CD4-positive, alpha-beta memory T cell (primary cell): ENCODE data around the gene BPIFB3. TPM values are rescaled to one million over a fixed set of nuclear protein-coding genes. Genes with fewer than 3 reads are reported as not detected.
A peak's percentile ranks its signal among the peaks of the same experiment; 100 is the strongest.

ENCODE experiments used
- CTCF ChIA-PET: fragments of 350-600 bp; sonication (Branson Sonifier 250); formaldehyde crosslinking; loops from one replicate; lab custom pipeline; 2021; ENCODE audit warnings: inconsistent platforms; ENCODE audit not compliant: partially characterized antibody; lab: Charles Lee
- POLR2A ChIA-PET: fragments of 350-600 bp; sonication (Branson Sonifier 250); formaldehyde crosslinking; loops from one replicate; lab custom pipeline; 2021; ENCODE audit not compliant: partially characterized antibody; lab: Charles Lee
- DNase-seq, 5 donors: peaks; one replicate each; pipeline versions ENCODE4 v3.0.0 to v3.0.0-alpha.2; 2020 to 2022; ENCODE audit warnings: mixed read lengths in 1 of 5
- H3K27ac ChIP-seq: one replicate; pipeline ENCODE4 v1.7.0; 2013; ENCODE audit warnings: low read depth, low read length
- H3K27me3 ChIP-seq: 2 replicates; pipeline ENCODE4 v1.7.0; 2013; ENCODE audit warnings: mild to moderate bottlenecking, low read length, moderate library complexity; ENCODE audit not compliant: insufficient read depth
- H3K36me3 ChIP-seq: 2 replicates; pipeline ENCODE4 v1.7.0; 2013; ENCODE audit warnings: mild to moderate bottlenecking, low read length, moderate library complexity; ENCODE audit not compliant: insufficient read depth
- H3K4me1 ChIP-seq: 2 replicates; pipeline ENCODE4 v1.7.0; 2013; ENCODE audit warnings: mild to moderate bottlenecking, low read length, moderate library complexity; ENCODE audit not compliant: insufficient read depth
- H3K4me3 ChIP-seq, 2 donors: one replicate each; pipeline ENCODE4 v1.7.0; 2013; ENCODE audit warnings: low read length in 2 of 2, mild to moderate bottlenecking in 1 of 2
- H3K9me3 ChIP-seq, 2 donors: one replicate each; pipeline ENCODE4 v1.7.0; 2013; ENCODE audit warnings: low read length in 2 of 2, control low read depth in 1 of 2; ENCODE audit not compliant: control insufficient read depth in 1 of 2
- H3K27ac Mint-ChIP-seq, 7 donors: one replicate each; pipeline ENCODE4 v1.8.0; 2020 to 2021; ENCODE audit warnings: mixed read lengths in 7 of 7, mild to moderate bottlenecking in 6 of 7, inconsistent platforms in 3 of 7, moderate library complexity in 3 of 7
- H3K27me3 Mint-ChIP-seq, 2 donors: one replicate each; pipeline ENCODE4 v1.8.0; 2020 to 2021; ENCODE audit warnings: mixed read lengths in 2 of 2
- H3K36me3 Mint-ChIP-seq, 2 donors: one replicate each; pipeline ENCODE4 v1.8.0; 2020 to 2021; ENCODE audit warnings: mixed read lengths in 2 of 2, inconsistent platforms in 1 of 2, mild to moderate bottlenecking in 1 of 2
- H3K4me1 Mint-ChIP-seq, 4 donors: one replicate each; pipeline ENCODE4 v1.8.0; 2020 to 2021; ENCODE audit warnings: mixed read lengths in 4 of 4, mild to moderate bottlenecking in 1 of 4
- H3K4me3 Mint-ChIP-seq, 8 donors: one replicate each; pipeline ENCODE4 v1.8.0; 2020 to 2021; ENCODE audit warnings: mixed read lengths in 8 of 8, mild to moderate bottlenecking in 7 of 8, moderate library complexity in 6 of 8, inconsistent platforms in 3 of 8
- H3K9me3 Mint-ChIP-seq, 8 donors: one replicate each; pipeline ENCODE4 v1.8.0; 2020 to 2021; ENCODE audit warnings: mixed read lengths in 8 of 8, mild to moderate bottlenecking in 5 of 8, inconsistent platforms in 3 of 8, moderate library complexity in 1 of 8
- intact Hi-C: fragments of 100-400 bp; cut with micrococcal nuclease; formaldehyde crosslinking; loops from one replicate; pipeline ENCODE4 v1.15.1; 2023
- polyA plus RNA-seq, 2 donors: library from polyadenylated mRNA; unstranded; fragments of 300-500 nt; fragmentation: Illumina TruSeq; gene quantifications; one replicate each; pipeline ENCODE4 v1.2.3, GENCODE V29; 2021
- total RNA-seq, 2 experiments: library from RNA; stranded (reverse); gene quantifications; one replicate each; pipeline ENCODE4 v1.2.3, GENCODE V29; 2021

BPIFB3 gene
- total and polyA plus RNA-seq, 4 experiments from 2014 or later: not detected

DNA sequence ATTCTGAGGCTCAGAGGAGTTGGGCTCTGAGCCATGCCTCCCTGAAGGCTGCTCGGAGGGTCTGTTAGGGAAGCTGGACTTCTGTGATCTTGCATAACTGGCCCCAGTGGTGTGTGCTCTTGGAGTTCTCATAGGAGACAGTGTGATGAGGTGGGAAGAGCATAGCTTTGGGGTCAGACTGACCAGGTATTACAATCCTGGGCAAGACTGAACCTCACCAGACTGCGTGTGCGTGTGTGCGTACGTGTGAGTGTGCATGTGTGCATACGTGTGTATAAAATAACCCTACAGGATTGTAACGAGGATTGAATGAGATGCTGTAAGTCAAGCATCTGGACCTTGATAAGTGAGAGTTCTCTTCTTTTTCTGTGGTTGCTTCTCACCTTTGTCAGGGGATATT lies 36.2 kb upstream of the BPIFB3 start:
- no peak for DNase-seq
- Mint-ChIP-seq H3K4me3 (no peak overlapping the region), H3K27ac (peak overlapping the region in 1 of 7 donors; percentile 60), H3K27me3 (no peaks in the 10 kb centered on the region), H3K4me1 (peaks cover 0 to 22% (median 11%) of the 10 kb centered on the region in 4 donors), H3K36me3 (no peaks in the 10 kb centered on the region), H3K9me3 (no peaks in the 10 kb centered on the region)
- CTCF ChIA-PET: no interaction called here
- Histone ChIP-seq H3K36me3 (no peaks in the 10 kb centered on the region), H3K27ac (no peak overlapping the region), H3K9me3 (no peaks in the 10 kb centered on the region), H3K4me1 (no peaks in the 10 kb centered on the region), H3K27me3 (no peaks in the 10 kb centered on the region), H3K4me3 (no peak overlapping the region)
- POLR2A ChIA-PET: no interaction called here
- intact Hi-C loops: no loop called here

DNA sequence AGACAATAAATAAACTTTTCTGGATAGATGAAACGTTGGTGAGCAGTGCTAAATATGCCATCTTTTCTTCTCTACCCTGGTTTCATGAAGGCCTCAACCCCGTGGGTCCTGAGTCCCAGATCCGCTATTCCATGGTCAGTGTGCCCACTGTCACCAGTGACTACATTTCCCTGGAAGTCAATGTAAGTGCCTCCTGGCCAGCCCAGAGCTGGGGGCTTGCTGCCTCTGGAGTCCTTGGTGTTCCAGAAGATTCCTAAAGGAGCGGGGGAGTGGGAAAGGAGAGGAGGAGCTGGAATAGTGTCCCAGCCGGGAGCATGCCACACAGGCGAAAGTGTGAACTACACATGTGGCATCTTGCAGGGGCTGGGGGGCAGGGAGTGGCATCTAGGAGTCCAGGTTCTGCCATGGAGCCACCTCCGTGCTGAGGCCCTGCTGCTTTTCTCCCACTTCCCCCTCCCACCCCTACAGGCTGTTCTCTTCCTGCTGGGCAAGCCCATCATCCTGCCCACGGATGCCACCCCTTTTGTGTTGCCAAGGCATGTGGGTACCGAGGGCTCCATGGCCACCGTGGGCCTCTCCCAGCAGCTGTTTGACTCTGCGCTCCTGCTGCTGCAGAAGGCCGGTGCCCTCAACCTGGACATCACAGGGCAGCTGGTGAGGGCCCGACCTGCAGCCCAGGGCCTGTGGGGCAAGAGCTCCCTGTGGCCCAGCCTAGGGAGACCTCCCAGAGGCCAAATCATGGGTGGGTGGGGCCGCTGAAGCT lies 35.4 kb upstream of the BPIFB3 start:
- no peak overlapping the region for H3K27ac ChIP-seq
- ChIA-PET CTCF (no interaction called here), POLR2A (no interaction called here)
- intact Hi-C loops: no loop called here
- Mint-ChIP-seq H3K4me1 (peaks cover 0 to 22% (median 11%) of the 10 kb centered on the region in 4 donors), H3K27me3 (no peaks in the 10 kb centered on the region), H3K4me3 (no peak overlapping the region), H3K9me3 (no peaks in the 10 kb centered on the region), H3K27ac (peak overlapping the region in 1 of 7 donors; percentile 60), H3K36me3 (no peaks in the 10 kb centered on the region)
- no peaks in the 10 kb centered on the region for H3K27me3 ChIP-seq
- no peaks in the 10 kb centered on the region for H3K36me3 ChIP-seq
- no peaks in the 10 kb centered on the region for H3K9me3 ChIP-seq
- DNase-seq: no peak
- H3K4me3 ChIP-seq: no peak overlapping the region
- no peaks in the 10 kb centered on the region for H3K4me1 ChIP-seq

GRCh38 chr20:33019465-33020277 lies 34.0 kb upstream of the BPIFB3 start:
- Histone ChIP-seq H3K4me3 (no peak overlapping the region), H3K9me3 (no peaks in the 10 kb centered on the region), H3K36me3 (no peaks in the 10 kb centered on the region), H3K27me3 (no peaks in the 10 kb centered on the region), H3K4me1 (no peaks in the 10 kb centered on the region), H3K27ac (no peak overlapping the region)
- no peak for DNase-seq
- intact Hi-C loops: no loop called here
- ChIA-PET POLR2A (no interaction called here), CTCF (no interaction called here)
- Mint-ChIP-seq H3K9me3 (no peaks in the 10 kb centered on the region), H3K27ac (peak overlapping the region in 2 of 7 donors; percentile 7 to 77), H3K4me3 (no peak overlapping the region), H3K27me3 (no peaks in the 10 kb centered on the region), H3K4me1 (peaks cover 0 to 20% (median 11%) of the 10 kb centered on the region in 4 donors), H3K36me3 (no peaks in the 10 kb centered on the region)

GRCh38 chr20:33020278-33021161 lies 33.2 kb upstream of the BPIFB3 start:
- no peaks in the 10 kb centered on the region for H3K27me3 ChIP-seq
- H3K27me3 Mint-ChIP-seq: no peaks in the 10 kb centered on the region
- no peak overlapping the region for H3K27ac ChIP-seq
- no peak overlapping the region for H3K4me3 Mint-ChIP-seq
- H3K9me3 ChIP-seq: no peaks in the 10 kb centered on the region
- no peak overlapping the region for H3K27ac Mint-ChIP-seq
- no peak for DNase-seq
- POLR2A ChIA-PET: no interaction called here
- peaks cover 0 to 19% (median 11%) of the 10 kb centered on the region in 4 donors for H3K4me1 Mint-ChIP-seq
- no peaks in the 10 kb centered on the region for H3K36me3 Mint-ChIP-seq
- CTCF ChIA-PET: no interaction called here
- H3K4me1 ChIP-seq: no peaks in the 10 kb centered on the region
- H3K9me3 Mint-ChIP-seq: no peaks in the 10 kb centered on the region
- no peaks in the 10 kb centered on the region for H3K36me3 ChIP-seq
- H3K4me3 ChIP-seq: no peak overlapping the region
- intact Hi-C loops: no loop called here

DNA sequence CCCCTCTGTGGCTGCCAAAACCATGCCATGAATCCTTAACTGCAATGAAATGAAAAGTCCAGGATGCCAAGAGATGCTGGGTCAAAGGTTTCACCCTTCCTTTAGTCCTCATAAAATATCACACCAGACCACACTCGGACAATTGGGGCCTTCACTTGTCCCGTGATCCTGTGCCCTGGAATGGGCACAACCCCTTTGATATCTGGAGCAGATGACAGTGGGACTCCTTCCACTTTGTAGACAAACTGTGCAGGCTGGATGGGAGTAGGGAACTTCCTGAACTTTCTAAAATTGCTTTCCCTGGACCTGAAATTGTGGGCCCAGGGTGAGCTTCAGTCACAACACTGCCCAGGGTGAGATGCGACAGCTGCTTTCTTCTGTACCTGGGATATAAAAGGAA lies 31.8 kb upstream of the BPIFB3 start:
- no peaks in the 10 kb centered on the region for H3K9me3 ChIP-seq

DNA sequence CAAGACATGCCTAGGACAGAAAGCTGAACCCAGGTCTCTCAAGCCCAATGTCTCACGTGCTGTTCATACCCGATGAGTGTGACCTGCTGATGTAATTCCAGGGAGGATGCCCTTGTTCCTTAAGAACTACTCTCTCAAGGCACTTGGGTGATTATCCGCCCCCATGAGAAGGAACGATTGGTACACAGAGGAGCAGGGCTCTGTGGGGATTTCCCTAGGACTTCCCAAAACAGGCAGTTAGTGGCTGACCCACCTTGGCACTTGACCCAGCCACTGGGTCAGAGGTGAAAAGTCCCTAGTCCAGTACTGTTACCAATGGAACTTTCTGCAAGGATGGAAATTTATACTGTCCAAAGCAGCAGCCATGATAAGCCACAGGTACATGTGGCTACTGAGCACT lies 31.4 kb upstream of the BPIFB3 start:
- H3K36me3 Mint-ChIP-seq: no peaks in the 10 kb centered on the region
- H3K9me3 Mint-ChIP-seq: no peaks in the 10 kb centered on the region
- no peak for DNase-seq
- no peak overlapping the region for H3K4me3 ChIP-seq
- intact Hi-C loops: no loop called here
- H3K27me3 Mint-ChIP-seq: no peaks in the 10 kb centered on the region
- no peaks in the 10 kb centered on the region for H3K9me3 ChIP-seq
- no peaks in the 10 kb centered on the region for H3K27me3 ChIP-seq
- no peak overlapping the region for H3K4me3 Mint-ChIP-seq
- H3K27ac Mint-ChIP-seq: peak overlapping the region in 2 of 7 donors; percentile 27 to 72
- POLR2A ChIA-PET: no interaction called here
- peaks cover 0 to 12% (median 4%) of the 10 kb centered on the region in 4 donors for H3K4me1 Mint-ChIP-seq
- CTCF ChIA-PET: no interaction called here
- H3K27ac ChIP-seq: no peak overlapping the region
- no peaks in the 10 kb centered on the region for H3K36me3 ChIP-seq
- H3K4me1 ChIP-seq: no peaks in the 10 kb centered on the region

More for the DNA sequence above, 31.8 kb upstream of the BPIFB3 start:
- peaks cover 0 to 12% (median 4%) of the 10 kb centered on the region in 4 donors for H3K4me1 Mint-ChIP-seq
- ChIA-PET POLR2A (no interaction called here), CTCF (no interaction called here)
- Histone ChIP-seq H3K36me3 (no peaks in the 10 kb centered on the region), H3K27ac (no peak overlapping the region), H3K27me3 (no peaks in the 10 kb centered on the region), H3K4me3 (no peak overlapping the region), H3K4me1 (no peaks in the 10 kb centered on the region)
- H3K27ac Mint-ChIP-seq: peak overlapping the region in 4 of 7 donors; percentile 27 to 82 (median 36)
- H3K4me3 Mint-ChIP-seq: no peak overlapping the region
- intact Hi-C loops: no loop called here
- no peaks in the 10 kb centered on the region for H3K27me3 Mint-ChIP-seq
- H3K9me3 Mint-ChIP-seq: no peaks in the 10 kb centered on the region
- H3K36me3 Mint-ChIP-seq: no peaks in the 10 kb centered on the region
- no peak for DNase-seq
